EH (cell line): ENCODE measurements around the gene ARMH1.

Experiments used
- DNase-seq: peaks from one replicate; pipeline ENCODE4 v3.0.0-alpha.2; 2015; ENCODE audit warnings: low read depth

Gene ARMH1

DNA sequence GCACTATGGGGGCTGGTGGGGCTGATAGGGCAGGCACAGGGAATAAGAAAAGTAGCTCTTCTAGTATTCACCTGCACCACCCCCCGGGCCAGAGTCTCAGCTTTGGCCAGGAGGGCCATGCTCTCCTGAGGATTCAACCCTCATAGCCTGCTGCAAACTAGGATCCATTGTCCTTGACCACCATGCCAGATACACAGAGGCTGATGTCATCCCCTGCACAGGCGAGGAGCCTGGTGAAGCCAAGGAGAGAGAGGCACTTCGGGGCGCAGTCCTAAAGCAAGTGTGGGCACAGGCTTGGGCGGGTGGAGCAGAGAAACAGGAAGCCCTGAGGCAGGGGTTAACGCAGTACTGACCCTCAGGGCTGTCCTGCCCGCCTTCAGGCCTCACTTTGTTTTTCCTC lies 29.7 kb upstream of the ARMH1 start:
- no peak for DNase-seq

DNA sequence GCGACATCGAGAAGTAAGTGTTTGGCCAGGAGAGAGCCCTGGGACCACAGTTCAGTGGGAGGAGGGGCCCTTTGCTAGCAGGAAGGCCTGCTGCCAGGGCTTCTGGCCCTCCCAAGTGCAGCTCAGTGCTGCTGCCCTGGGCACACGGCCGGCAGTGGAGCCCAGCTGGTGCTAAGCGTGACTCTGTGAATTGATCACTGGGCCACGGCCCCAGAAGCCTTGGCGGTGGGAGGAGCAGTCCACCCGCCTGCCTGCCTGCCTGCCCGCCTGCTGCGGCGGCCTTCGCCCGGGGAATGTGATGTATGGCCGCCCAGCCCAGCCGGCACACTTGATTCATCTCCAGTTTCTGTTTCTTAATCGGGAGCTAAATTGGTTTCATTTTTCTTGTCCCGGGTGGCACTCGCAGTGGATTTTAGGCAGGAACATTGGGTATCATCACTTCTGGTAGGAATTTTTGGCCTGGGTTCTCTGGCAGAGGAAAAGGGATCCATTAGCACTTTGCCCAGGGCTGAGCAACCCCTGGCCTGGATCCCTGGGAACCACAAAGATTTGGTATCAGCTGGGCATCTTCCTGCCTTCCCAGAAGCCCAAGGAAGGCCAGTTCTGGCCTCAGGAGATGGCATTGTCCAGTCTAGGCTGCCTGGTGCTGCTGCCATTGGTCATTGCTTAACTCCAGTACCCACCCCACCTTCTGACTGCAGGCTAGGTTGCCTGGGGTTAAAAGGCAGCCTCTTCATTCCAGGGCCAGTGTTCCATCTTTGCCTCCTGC lies 28.9 kb upstream of the ARMH1 start:
- no peak for DNase-seq

DNA sequence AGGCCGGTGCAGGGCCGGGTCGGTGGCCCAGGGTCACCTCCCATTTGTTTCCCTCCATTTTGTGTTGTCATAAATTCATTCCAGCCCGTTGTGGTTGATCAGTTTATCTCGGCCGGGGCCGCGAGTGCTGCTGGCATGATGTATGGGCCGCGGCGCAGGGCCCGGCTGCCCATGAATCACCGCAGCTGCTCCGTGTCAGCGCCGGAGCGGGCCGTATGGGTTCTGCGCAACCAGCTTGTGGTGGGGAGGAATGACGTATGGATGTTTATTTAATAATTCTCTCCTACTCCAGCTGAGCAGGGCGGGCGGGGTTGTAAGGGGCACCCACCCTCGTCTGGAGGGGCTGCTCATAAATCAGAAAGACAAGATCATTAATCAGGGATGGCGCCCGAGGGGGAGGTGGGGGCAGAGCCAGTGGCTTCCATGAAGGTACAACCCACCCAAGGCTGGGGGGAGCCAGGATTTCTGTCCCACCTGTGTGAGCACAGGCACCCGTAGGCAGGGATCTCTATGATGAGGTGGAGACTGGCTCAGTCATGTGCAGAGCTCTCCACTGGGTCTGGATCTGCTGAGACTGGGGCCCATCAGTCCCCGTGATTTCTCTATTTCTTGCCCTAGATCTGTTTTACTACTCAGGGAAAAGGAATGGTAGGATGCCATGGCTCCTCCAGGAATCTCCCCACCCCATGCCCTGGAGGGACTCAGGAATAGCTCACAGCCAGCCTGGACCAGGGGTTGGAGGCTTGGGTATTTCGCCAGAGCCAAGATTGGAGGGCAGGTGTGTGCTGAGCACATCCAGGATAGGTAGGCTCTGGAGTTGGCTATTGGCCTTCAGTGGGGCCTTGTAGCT lies 28.0 kb upstream of the ARMH1 start:
- peak; percentile 29 for DNase-seq

DNA sequence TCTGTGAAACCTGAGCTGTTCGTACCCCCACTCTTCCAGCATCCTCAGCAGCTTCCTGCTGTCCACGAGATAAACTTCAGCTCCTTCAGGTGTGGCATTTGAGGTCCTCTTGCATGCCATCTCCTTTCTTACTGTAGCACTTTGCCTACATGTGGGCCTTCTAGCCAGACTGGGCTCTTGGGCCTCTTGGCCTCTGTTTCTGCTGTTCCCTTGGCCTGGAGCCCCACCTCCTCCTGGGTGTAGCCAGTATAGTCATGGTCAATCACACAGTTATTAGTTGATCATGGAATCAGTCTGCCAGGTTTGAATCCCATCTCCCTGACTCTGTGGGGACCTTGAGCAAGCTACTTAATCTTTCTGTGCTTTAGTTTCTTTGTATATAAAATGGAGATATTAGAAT lies 26.6 kb upstream of the ARMH1 start:
- DNase-seq: no peak

DNA sequence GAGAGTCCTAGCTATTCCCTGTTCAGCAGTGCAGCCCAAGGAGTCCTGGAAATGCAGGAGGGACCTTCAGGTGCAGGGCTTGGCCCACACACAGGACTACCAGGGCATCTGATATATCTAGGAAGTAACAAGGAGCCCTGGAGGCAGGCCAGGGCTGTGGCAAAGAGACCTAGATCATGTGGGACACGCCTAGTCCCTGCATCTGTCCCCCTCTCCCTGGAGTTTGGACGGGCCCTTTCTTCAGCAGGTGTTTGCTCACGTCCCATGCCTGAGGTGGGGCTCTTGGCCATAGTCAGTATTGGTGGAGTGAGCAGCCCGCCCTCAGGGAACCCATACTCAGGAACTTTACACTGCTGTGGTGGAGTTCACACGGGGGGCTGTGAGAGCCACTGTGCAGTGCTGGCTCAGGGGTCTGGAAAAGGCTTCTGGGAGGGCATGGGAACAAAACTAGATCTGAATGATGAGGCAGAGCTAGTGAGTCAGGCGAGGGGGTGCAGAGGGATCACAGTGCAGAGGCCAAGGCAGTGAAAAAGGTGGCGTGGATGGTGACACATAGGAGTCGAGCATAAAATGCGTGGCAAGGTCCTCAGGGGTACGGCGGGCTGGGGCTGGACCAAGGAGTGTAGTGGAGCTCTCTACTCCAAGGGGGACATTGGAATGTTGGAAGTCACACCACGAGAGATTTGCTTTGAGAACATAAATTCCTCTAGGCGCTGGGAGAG lies 25.8 kb upstream of the ARMH1 start:
- no peak for DNase-seq

DNA sequence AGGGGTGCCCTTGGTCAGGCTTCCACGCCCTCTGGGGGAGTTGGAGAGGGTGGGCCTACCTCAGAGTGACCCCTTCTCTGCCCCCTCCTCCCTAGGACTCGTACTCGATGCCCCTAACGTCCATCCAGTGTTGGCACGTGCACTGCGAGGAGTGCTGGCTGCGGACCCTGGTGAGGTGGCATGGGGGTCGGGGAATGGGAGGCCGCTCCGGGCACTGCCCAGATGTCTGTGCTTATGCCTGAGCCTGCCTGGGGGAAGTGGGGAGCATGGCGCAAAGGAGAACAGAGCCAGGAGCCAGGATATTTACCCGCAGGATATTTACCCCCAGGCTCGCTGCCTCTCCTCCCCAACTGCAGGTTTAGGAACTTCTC lies 24.7 kb upstream of the ARMH1 start:
- DNase-seq: no peak

DNA sequence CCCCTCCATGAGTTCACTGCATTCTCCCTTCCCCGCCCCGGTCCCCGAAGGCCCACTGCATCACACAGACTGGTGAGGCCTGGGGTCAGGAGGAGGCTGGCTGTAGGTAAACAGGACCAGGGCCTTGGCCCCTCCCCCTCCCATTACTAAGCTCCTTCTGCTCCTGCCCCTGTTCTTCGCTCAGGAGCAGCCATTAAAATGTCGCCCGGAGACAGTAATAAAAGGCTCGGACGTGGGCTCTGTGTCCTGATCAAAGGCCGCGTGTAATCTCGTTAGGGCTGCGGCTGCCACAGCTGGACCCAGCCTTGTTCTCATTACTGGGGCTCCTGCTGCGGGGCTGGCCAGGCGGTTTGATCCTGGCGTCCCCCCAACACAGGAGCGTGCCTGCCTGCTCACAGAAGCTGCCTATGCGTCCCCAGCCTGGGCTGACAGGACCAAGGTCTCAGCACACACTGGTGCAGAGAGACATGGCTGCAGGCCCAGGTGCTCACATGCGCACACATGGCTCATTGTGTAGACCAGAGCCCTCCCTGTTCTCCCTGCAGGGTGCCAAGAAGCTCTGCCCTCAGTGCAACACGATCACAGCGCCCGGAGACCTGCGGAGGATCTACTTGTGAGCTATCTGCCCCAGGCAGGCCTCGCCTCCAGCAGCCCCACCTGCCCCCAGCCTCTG lies 24.2 kb upstream of the ARMH1 start:
- no peak for DNase-seq

DNA sequence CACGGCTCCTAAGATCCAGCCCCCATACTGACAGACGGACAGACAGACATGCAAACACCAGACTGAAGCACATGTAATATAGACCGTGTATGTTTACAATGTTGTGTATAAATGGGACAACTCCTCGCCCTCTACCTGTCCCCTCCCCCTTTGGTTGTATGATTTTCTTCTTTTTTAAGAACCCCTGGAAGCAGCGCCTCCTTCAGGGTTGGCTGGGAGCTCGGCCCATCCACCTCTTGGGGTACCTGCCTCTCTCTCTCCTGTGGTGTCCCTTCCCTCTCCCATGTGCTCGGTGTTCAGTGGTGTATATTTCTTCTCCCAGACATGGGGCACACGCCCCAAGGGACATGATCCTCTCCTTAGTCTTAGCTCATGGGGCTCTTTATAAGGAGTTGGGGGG lies 23.4 kb upstream of the ARMH1 start:
- no peak for DNase-seq

DNA sequence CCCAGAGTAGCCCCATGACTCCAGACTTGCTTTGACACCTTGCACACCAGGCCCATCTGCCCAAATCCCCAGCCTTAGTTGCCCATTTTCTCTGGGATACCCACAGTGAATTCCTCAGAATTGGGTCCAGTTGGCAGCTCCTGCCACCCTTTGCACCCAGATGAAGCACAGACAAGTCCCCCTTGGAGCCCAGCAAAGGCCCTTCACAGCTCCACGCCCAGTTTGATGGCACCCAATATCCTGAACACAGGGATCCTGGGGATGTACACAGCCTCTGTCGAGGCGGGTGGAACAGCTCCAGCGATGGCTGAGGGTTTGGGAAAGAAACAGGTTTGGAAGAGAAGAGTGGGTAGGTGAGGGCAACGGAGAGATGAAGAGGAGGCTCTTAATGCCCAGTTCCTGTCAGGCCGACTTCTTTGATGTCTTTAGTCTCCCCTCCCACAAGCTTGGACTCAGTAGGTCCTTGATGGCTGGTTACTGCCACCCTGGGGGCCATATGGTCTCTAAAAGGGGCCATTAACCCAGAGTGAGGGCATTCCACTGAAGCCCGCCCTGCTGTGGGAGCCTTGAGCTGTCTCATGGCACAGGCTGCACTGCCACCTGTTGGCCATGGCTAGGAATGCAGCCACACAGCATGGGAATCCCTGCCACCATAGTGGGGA lies 21.9 kb upstream of the ARMH1 start:
- peak; percentile 71 for DNase-seq

DNA sequence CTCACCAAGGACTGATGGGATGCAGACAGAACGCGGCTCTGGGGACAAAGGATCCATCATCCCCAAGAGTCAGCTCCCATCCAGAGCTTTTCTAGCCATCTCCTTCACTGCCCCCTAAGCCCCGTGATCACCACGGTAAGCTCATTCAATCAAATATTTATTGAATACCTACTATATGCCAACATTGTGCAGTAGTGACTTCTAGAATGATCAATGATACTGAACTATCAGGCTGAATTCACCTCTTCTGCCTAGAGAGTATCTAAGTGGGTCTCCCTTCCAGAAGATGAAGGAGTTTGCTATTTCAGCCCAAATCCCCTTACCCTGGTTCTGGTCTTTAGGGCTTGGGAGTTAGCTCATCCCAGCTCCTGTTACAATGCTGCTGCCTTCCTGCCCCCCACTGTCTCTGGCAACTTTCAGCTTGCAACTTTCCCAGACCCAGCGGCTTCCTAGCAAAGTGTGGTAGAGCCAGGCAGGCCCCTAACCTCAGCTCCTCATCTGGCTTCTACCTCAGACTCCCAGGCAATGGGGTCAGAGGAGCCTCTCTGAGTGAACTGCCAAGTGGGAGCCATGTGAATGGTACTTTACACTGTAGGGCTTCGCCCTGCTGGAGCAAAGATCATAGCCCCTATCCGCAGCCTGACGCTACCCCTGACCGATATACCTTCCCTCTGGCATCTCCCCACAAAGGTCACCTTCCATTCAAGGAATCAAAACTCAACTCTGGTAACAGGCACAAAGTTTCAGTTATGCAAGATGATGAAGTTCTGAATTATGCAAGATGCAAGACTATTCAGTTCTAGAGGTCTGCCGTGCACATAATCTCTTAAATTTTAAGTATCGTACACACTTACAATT lies 21.2 kb upstream of the ARMH1 start:
- DNase-seq: no peak

DNA sequence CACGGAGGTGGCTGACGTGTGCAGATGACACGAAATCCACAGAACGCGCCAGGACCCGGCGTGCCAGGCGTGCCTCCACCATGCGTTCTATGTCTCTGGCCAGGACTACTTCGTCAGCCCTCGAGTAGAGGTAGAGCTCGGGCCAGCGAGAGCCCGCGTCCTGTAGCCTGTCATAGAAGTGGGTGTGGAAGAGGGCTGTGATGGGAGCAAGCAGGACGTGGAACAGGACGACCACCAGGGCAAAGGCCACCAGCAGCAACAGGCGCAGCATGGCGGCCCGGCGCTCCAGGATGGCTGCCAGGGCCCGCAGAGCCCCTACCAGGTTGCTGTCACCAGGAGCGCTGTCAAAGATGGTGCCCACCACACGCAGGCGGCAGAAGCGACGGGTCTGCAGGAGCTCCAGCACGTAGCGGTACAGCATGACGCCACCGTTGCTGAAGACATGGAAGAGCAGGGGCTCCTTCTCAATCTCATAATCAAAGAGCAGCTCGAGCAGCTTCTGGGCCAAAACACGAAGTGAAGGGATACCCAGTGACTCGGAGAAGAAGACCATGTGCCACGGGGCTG lies 19.8 kb upstream of the ARMH1 start:
- DNase-seq: no peak

DNA sequence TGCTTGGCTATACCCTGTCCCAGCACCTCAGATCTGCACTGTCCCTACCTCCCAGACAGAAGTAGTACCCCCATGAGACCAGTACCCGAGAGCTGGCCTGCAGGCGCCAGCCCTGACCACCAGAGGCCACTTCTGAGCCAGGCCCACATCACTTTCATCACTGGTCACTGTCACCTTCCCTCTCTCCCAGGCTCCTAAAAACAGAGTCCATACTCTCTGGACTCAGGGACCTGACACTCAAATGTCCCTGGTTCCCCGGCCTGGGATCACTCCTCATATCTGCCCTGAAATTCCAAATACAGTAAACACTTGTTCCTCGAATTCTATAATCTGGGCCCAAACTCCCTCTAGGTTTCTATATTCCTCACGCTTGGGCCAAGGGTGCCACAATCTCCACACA lies 18.9 kb upstream of the ARMH1 start:
- peak; percentile 45 for DNase-seq

DNA sequence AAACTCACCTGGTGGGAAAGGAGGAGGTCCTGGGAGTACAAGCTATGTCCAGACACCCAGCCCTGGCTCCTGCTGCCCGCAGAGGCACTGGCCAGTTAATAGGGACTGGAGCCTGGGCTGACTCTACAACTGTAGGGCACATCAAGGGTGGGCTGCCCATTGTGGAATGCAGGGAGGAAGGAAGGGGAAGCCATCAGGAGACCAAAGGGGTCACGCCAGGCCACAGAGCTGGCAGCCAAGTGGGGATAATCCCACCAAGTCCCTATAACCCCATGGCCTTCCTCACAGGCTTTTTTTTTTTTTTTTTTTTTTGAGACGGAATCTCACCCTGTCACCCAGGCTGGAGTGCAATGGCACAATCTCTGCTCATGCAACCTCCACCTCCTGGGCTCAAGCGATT lies 14.9 kb upstream of the ARMH1 start:
- DNase-seq: no peak

DNA sequence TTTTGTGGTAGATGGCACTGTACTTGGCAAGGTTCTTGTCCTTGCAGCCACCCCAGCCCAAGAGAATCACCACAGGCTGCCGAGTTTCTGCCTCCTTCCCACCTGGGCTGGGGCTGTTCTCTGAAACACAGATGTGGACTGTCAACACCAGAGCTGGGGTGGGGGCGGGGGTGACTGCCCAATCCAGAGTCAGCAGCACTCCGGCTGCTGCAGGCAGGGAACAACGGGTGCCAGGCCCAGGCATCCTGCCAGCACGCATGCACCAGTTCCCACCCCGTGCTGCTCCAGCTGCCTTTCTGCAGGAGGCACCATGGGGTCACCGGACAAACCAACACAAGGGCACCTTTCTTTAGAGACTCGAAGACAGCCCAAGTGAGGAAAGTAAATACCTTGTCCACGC lies 14.3 kb upstream of the ARMH1 start:
- DNase-seq: no peak

DNA sequence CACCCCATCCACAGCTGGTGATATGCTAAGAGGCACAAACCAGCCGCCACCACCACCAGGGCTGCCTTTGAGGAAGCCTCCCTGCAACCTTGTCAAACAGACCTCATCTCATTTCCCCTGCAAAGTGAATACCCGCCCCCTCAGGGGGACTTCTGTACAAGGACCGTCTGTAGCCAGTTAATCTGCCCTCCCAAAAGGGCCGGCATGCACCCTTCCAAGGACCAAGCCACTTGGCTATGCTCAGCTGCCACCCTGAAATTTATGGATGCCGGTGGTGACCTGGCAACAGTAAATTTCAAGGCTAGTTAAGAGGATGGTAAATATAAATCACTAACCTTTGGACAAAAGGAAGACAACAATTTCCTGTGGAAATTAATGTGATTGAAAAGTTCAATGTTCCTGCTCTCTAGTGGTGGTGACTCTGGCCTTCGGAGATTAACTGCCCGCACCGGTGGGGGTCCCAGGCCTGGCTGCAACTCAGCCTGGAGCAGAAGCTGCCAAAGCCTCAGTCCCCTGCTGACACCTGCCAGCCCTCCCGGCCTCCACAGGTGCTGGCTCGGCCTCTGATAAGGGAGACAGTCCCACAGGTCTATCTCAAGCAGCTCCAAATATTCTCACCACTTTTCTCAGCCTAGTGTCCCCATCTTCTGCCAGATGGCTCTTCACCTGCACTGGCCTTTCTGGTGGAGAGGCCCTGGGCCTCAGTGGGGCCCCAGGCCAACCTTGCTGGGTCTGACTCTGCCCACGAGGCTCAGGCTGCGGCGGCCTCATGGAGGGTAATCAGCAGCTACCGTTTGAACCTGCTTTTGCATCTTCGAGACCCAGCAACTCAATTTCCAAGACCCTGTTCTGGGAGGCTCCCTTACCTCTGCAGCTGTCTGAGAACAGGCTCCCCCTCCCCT lies 12.5 kb upstream of the ARMH1 start:
- no peak for DNase-seq

DNA sequence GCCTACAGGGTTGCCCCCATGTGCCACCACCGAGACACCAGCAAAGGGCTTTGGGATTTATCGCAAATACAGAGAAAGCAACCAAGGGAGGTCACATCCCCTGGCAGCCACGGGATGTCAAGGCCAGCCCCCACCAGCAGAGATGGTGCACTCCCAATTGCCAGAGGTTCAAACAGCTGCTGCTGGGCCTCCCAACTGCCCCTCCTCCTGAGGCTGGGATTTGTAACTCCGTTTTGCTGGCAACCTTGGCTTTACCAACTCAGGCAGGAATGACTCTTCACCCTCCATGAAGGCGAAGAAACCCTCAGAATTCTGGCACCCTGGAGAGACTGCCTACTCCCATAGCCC lies 11.9 kb upstream of the ARMH1 start:
- DNase-seq: no peak

DNA sequence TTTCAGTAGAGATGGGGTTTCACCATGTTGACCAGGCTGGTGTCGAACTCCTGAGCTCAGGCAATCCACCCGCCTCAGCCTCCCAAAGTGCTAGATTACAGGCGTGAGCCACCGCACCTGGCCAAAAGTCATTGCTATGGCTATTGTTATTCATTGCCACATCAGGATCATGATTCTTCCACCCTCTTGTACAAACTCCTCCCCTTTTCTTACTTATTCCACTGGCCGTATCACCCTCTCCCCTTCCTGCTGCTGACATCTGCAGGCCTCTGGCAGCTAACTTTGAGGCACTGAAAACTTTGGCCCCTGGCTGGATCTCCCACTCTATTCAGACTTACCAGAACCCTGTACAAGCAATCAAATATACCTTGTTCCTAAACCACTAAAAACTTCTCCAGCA lies 11.1 kb upstream of the ARMH1 start:
- DNase-seq: no peak

DNA sequence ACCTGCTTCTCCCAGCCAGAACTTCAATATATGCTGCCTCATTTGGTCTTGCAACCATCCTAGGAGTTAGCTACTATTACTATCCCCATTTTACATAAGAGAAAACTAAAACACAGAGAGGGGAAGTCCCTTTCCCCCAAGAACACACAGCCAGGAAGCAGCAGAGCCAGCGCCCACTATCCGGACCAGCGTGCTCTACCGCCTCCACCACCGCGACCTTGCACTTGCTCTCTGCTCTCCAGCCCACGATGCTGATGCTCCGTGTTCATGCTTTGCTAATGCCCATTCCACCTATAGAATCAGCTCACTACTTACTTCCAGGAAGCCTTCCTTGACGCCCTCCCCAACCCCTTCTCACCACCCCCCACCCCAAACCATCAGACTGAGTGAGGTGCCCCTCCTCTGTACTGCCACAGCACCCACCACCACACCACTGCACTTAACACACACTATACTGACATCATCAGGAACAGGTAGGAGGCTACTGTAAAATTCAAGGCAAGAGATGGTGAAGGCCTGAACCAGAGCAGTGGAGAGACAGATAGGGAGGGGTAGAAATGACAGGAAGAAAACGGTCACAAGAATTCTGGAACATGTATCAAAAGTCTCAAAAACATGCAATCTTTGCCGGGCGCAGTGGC lies 9.7 kb upstream of the ARMH1 start:
- DNase-seq: no peak

DNA sequence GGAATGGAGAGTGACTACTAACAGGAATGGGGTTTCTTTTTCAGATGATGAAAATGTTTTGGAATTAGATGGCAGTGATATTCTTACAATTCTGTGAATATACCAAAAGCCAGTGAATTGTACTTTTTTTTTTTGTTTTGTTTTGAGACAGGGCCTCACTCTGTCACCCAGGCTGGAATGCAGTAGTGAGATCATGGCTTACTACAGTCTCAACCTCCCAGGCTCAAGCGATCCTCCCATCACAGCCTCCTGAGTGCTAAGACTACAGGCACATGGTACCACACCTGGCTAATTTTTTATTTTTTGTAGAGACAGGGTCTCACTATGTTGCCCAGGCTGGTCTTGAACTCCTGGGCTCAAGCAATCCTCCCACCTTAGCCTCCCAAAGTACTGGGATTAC lies 7.8 kb upstream of the ARMH1 start:
- DNase-seq: peak; percentile 22
